ENCODE results near the gene REM2.
A peak's percentile ranks its signal among the peaks of the same experiment; 100 is the strongest.

The REM2 gene, protein sequence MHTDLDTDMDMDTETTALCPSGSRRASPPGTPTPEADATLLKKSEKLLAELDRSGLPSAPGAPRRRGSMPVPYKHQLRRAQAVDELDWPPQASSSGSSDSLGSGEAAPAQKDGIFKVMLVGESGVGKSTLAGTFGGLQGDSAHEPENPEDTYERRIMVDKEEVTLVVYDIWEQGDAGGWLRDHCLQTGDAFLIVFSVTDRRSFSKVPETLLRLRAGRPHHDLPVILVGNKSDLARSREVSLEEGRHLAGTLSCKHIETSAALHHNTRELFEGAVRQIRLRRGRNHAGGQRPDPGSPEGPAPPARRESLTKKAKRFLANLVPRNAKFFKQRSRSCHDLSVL

GRCh38 chr14:22883173-22883976, at the start of gene REM2:
REM2 (plus strand) TSS chr14:22883222; CDS start chr14:22883288, 66 bp downstream.
- no peak for DNase-seq (ENCODE audit: low spot score)
- FAIRE-seq, result no peak

GRCh38 chr14:22835505-22835904, 47.5 kb upstream of the REM2 start:
- DNase-seq (ENCODE audit: low spot score), result no peak
- no peak for FAIRE-seq

DNA sequence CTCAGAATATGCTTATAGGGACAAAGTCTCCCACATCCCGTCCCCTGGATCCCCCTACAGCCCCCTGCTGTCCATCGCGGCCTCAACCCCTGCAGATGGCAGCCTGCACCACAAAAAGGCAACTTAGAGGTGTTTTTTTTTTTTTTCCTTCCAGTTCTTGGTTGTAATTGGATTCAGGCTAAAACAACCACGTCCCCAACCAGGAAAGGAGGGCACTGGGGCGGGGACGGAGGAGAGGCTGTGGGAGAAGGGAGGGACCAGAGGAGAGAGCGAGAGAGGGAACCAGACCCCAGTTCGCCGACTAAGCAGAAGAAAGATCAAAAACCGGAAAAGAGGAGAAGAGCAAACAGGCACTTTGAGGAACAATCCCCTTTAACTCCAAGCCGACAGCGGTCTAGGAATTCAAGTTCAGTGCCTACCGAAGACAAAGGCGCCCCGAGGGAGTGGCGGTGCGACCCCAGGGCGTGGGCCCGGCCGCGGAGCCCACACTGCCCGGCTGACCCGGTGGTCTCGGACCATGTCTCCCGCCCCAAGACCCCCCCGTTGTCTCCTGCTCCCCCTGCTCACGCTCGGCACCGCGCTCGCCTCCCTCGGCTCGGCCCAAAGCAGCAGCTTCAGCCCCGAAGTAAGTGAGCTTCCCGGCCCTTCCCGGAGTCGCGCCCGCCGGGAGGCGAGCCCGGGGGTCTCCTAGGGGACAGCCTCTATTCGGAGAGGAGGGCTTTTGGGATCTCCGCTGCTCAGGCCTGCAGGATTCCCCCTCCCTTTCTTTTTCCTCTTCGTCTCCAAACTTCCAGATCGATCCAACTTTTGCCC, 46.5 kb upstream of the REM2 start, which contains the start of gene MMP14:
Gene MMP14, plus strand, starts transcription at position 285 of the 813 bp plus-strand sequence. Its CDS starts 233 bp downstream, at position 518.
- peak; percentile 78 for DNase-seq (ENCODE audit: low spot score)
- no peak for FAIRE-seq

DNA sequence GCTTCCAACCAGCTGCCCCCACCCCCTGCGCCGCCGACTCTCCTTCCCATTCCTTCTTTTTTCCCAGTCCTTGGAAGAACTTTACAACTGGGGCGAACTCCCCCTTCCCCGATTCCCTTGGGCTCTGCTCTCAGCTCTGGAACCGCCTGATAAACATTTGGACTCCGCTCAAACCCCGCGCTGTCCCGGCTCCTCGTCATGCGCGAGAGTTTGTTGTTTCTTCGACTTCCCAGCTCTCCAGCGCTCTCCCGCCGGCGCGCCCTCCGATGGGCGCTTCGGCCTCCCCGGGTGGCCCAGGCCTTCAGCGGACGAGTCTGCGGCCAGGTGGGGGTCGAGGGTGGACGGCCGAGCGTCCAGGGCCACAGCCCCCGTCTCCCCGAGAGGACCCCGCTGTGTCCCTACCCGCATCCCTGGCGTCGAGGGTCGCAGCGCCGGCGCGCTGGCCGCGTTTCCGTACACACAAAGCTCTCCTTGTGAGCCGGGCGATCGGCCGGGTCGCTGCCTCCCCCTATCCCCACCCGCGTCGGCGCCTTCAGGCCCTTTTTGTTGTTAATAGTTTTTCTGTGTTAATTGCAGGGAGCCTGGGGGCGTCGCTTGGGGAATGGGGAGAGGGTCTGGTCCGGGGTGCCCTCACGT, 45.8 kb upstream of the REM2 start:
- FAIRE-seq (no peak), DNase-seq (ENCODE audit: low spot score) (peak; percentile 72)

DNA sequence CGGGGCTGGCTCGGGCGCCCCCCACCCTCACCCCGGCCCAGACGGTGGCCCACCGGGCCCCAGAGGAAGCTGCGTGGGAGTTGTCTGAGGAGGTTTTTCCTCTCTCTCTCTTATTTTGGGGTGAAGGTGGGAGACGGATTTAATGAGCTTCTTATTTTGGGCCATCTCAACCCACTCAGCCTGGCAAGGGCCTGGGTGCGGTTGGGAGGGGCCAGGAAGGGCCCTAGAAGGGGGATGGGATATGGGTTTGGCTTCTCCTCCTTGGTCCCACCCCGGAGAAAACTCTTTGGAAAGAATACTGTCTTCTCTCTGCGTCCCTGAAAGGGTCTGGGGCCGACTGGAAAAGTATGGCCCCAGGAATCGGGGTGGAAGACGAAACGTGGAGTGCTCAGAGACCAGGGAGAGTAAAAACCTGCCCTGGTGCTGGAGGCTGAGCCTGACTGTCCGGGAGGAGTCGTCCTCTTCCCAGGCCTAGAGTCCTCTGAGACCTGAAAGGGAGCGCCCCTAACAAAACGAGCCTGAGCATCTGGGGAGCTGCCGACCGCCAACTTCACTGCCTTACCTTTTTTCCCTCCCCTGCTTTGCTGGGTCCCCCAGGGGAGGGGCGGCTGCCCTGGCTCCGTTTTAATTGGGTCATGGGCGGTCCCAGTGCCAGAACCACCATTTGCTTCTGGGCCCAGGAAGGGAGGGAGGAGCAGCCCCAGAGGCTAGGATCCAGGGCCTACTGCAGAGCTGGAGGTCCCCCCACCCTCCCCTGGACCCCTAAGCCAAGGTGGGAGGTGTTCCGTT, 45.1 kb upstream of the REM2 start:
- DNase-seq (ENCODE audit: low spot score) (peak; percentile 53), FAIRE-seq (no peak)

DNA sequence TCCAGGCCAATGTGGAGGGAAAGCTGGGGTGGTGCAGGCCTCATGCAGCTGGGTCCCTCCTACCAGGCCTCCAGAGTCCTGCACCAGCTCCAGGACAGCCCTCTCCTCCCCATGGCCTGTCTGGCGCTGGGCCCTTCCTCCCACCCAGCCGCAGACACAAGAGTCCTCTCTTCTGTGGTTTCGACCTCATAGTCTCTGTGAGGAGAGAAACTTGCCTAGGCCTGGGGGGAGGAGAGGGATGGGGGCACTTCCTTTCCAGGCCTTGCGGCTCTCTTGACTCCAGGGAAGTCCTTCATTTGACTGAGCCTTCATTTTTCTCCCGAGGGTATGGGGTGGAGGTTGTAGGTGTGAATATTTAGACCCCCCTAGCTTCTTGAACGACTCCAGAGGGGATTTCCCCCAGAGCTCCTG, 44.4 kb upstream of the REM2 start:
- FAIRE-seq (no peak), DNase-seq (ENCODE audit: low spot score) (peak; percentile 55)

- no peak for FAIRE-seq
- no peak for DNase-seq (ENCODE audit: low spot score)
Measured at GRCh38 chr14:22839159-22839779, 43.8 kb upstream of the REM2 start.

- DNase-seq (ENCODE audit: low spot score) (no peak), FAIRE-seq (no peak)
Measured at GRCh38 chr14:22841311-22841710, 41.7 kb upstream of the REM2 start.

GRCh38 chr14:22841769-22842168, 41.3 kb upstream of the REM2 start:
- no peak for FAIRE-seq
- no peak for DNase-seq (ENCODE audit: low spot score)

DNA sequence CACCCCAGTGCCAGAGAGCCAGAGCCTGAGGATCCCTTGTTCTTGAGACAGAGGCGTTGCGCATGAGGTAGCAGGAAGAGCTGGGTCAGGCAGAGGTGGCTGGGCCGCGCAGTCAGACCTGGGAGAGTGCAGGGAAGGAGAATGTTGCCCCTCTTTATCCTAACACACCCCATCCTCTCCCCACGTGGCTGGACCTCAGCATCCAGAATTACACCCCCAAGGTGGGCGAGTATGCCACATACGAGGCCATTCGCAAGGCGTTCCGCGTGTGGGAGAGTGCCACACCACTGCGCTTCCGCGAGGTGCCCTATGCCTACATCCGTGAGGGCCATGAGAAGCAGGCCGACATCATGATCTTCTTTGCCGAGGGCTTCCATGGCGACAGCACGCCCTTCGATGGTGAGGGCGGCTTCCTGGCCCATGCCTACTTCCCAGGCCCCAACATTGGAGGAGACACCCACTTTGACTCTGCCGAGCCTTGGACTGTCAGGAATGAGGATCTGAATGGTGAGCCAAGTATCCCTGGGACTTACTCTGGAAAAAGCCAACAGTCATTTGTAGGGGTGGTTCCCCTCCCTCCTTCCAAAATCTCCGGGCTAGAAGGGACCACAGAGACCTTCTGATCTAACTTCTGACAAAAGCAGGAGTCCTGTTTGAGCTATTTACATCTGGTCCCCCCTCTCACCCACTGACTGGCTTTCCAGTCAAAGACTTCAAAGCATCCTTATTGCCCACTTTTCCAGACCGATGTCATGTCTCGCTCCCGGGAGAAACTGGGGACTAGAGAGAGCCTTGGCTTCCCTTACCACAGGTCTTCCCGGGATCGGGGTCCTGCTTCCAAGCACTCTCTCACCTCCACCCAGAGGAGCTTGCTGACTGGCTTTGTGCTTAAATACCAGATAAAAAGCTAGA, 40.6 kb upstream of the REM2 start:
- DNase-seq (ENCODE audit: low spot score) (no peak), FAIRE-seq (no peak)

GRCh38 chr14:22843123-22843925, 39.7 kb upstream of the REM2 start:
- DNase-seq (ENCODE audit: low spot score) (no peak), FAIRE-seq (no peak)

GRCh38 chr14:22844221-22845102, 38.6 kb upstream of the REM2 start:
- DNase-seq (ENCODE audit: low spot score) (no peak), FAIRE-seq (no peak)

DNA sequence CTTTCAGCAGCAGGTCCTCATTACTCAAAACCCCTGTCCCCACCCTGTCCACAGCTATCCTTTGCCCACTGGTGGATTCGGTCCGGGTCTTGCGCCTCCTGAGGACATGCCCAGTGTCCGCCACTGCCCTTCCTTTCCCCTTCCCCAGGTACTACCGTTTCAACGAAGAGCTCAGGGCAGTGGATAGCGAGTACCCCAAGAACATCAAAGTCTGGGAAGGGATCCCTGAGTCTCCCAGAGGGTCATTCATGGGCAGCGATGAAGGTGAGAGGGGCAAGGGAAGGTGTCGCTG, 38.0 kb upstream of the REM2 start:
- FAIRE-seq, result no peak

DNA sequence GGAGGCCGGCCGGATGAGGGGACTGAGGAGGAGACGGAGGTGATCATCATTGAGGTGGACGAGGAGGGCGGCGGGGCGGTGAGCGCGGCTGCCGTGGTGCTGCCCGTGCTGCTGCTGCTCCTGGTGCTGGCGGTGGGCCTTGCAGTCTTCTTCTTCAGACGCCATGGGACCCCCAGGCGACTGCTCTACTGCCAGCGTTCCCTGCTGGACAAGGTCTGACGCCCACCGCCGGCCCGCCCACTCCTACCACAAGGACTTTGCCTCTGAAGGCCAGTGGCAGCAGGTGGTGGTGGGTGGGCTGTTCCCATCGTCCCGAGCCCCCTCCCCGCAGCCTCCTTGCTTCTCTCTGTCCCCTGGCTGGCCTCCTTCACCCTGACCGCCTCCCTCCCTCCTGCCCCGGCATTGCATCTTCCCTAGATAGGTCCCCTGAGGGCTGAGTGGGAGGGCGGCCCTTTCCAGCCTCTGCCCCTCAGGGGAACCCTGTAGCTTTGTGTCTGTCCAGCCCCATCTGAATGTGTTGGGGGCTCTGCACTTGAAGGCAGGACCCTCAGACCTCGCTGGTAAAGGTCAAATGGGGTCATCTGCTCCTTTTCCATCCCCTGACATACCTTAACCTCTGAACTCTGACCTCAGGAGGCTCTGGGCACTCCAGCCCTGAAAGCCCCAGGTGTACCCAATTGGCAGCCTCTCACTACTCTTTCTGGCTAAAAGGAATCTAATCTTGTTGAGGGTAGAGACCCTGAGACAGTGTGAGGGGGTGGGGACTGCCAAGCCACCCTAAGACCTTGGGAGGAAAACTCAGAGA, 37.0 kb upstream of the REM2 start:
- FAIRE-seq (no peak), DNase-seq (ENCODE audit: low spot score) (no peak)

More for the DNA sequence above, 38.0 kb upstream of the REM2 start:
- DNase-seq (ENCODE audit: low spot score), result no peak

DNA sequence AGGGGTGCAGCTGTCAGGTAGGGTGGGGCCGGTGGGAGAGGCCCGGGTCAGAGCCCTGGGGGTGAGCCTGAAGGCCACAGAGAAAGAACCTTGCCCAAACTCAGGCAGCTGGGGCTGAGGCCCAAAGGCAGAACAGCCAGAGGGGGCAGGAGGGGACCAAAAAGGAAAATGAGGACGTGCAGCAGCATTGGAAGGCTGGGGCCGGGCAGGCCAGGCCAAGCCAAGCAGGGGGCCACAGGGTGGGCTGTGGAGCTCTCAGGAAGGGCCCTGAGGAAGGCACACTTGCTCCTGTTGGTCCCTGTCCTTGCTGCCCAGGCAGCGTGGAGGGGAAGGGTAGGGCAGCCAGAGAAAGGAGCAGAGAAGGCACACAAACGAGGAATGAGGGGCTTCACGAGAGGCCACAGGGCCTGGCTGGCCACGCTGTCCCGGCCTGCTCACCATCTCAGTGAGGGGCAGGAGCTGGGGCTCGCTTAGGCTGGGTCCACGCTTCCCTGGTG, 36.2 kb upstream of the REM2 start:
- DNase-seq (ENCODE audit: low spot score), result no peak
- no peak for FAIRE-seq

GRCh38 chr14:22847661-22848341, 35.2 kb upstream of the REM2 start:
- no peak for DNase-seq (ENCODE audit: low spot score)
- FAIRE-seq, result no peak

All from urothelium cell line (cell line).